Chondrocyte (in vitro differentiated cells): ENCODE results near the gene ADGRF5. TPM values are rescaled to one million over a fixed set of nuclear protein-coding genes. Genes with fewer than 3 reads are reported as not detected.

Source experiments
- DNase-seq: peaks from one replicate; pipeline ENCODE4 v3.0.0; 2021; ENCODE audit warnings: mixed read lengths, low spot score
- H3K27ac Mint-ChIP-seq: one replicate; pipeline ENCODE4 v1.8.0; 2021; ENCODE audit warnings: mild to moderate bottlenecking, moderate library complexity, mixed read lengths; ENCODE audit not compliant: unreplicated experiment
- H3K27me3 Mint-ChIP-seq: 2 replicates; pipeline ENCODE4 v1.8.0; 2021; ENCODE audit warnings: low read depth, mixed read lengths
- H3K36me3 Mint-ChIP-seq: 2 replicates; pipeline ENCODE4 v1.8.0; 2021; ENCODE audit warnings: low read depth, mixed read lengths
- H3K4me1 Mint-ChIP-seq: 2 replicates; pipeline ENCODE4 v1.8.0; 2021; ENCODE audit warnings: low read depth, mild to moderate bottlenecking, mixed read lengths
- H3K4me3 Mint-ChIP-seq: one replicate; pipeline ENCODE4 v1.8.0; 2021; ENCODE audit warnings: mild to moderate bottlenecking, moderate library complexity, mixed read lengths; ENCODE audit not compliant: unreplicated experiment
- H3K9me3 Mint-ChIP-seq: 2 replicates; pipeline ENCODE4 v1.8.0; 2021; ENCODE audit warnings: low read depth, mixed read lengths
- CTCF ChIP-seq: fragments of 200-600 bp; sonication (generic); IDR thresholded peaks from 2 replicates; pipeline ENCODE4 v1.5.0; 2021; ENCODE audit warnings: antibody characterized with exemption, mild to moderate bottlenecking, moderate library complexity
- total RNA-seq: library from RNA; stranded (reverse); gene quantifications from 3 replicates; pipeline ENCODE4 v1.2.1, GENCODE V29; 2021

ADGRF5 gene
- total RNA-seq, 1 donor from 2014 or later: 0.67 TPM

GRCh38 chr6:46963039-46963438 is 41.3 kb upstream of the ADGRF5 start:
- H3K9me3 Mint-ChIP-seq: no peaks in the 10 kb centered on the region

GRCh38 chr6:46961711-46962110 is 40.0 kb upstream of the ADGRF5 start:
- no peaks in the 10 kb centered on the region for H3K9me3 Mint-ChIP-seq
- peaks cover 7% of the 10 kb centered on the region for H3K27me3 Mint-ChIP-seq
- H3K4me3 Mint-ChIP-seq: no peak overlapping the region
- no peaks in the 10 kb centered on the region for H3K36me3 Mint-ChIP-seq
- TF ChIP-seq CTCF: no peak
- no peak for DNase-seq
- peaks cover 5% of the 10 kb centered on the region for H3K4me1 Mint-ChIP-seq
- H3K27ac Mint-ChIP-seq: no peak overlapping the region

More at GRCh38 chr6:46963039-46963438, 41.3 kb upstream of the ADGRF5 start:
- TF ChIP-seq CTCF: no peak
- no peak overlapping the region for H3K27ac Mint-ChIP-seq
- no peak for DNase-seq
- H3K4me3 Mint-ChIP-seq: no peak overlapping the region
- H3K27me3 Mint-ChIP-seq: peaks cover 7% of the 10 kb centered on the region
- H3K36me3 Mint-ChIP-seq: no peaks in the 10 kb centered on the region
- peaks cover 5% of the 10 kb centered on the region for H3K4me1 Mint-ChIP-seq

- H3K27ac Mint-ChIP-seq: no peak overlapping the region
These were observed 39.5 kb upstream of the ADGRF5 start for GRCh38 chr6:46961232-46961631.

GRCh38 chr6:46959419-46959818 is 37.7 kb upstream of the ADGRF5 start:
- no peak for DNase-seq
- peaks cover 6% of the 10 kb centered on the region for H3K27me3 Mint-ChIP-seq
- H3K4me1 Mint-ChIP-seq: peaks cover 13% of the 10 kb centered on the region
- H3K9me3 Mint-ChIP-seq: no peaks in the 10 kb centered on the region
- H3K27ac Mint-ChIP-seq: no peak overlapping the region
- peaks cover 2% of the 10 kb centered on the region for H3K36me3 Mint-ChIP-seq
- TF ChIP-seq CTCF: no peak
- H3K4me3 Mint-ChIP-seq: no peak overlapping the region

More at GRCh38 chr6:46961232-46961631, 39.5 kb upstream of the ADGRF5 start:
- H3K9me3 Mint-ChIP-seq: no peaks in the 10 kb centered on the region
- peaks cover 7% of the 10 kb centered on the region for H3K27me3 Mint-ChIP-seq
- no peak for TF ChIP-seq CTCF
- no peak for DNase-seq
- H3K4me1 Mint-ChIP-seq: peaks cover 5% of the 10 kb centered on the region
- no peak overlapping the region for H3K4me3 Mint-ChIP-seq
- H3K36me3 Mint-ChIP-seq: no peaks in the 10 kb centered on the region

- no peak for TF ChIP-seq CTCF
- peaks cover 2% of the 10 kb centered on the region for H3K36me3 Mint-ChIP-seq
- H3K4me1 Mint-ChIP-seq: peaks cover 15% of the 10 kb centered on the region
- no peak overlapping the region for H3K4me3 Mint-ChIP-seq
- H3K27me3 Mint-ChIP-seq: peaks cover 8% of the 10 kb centered on the region
- H3K27ac Mint-ChIP-seq: no peak overlapping the region
- DNase-seq: no peak
- no peaks in the 10 kb centered on the region for H3K9me3 Mint-ChIP-seq
These were observed 34.7 kb upstream of the ADGRF5 start for GRCh38 chr6:46956409-46956808.
